Activated effector memory CD4-positive, alpha-beta T cell treated with anti-CD3 and anti-CD28 coated beads, Interleukin-2, amount 50 U/mL, for 16 hours (primary cell): ENCODE measurements around the gene CSGALNACT2.

ENCODE experiments used
- DNase-seq: peaks from one replicate; pipeline ENCODE4 v3.0.0-alpha.2; 2020

Gene CSGALNACT2

DNA sequence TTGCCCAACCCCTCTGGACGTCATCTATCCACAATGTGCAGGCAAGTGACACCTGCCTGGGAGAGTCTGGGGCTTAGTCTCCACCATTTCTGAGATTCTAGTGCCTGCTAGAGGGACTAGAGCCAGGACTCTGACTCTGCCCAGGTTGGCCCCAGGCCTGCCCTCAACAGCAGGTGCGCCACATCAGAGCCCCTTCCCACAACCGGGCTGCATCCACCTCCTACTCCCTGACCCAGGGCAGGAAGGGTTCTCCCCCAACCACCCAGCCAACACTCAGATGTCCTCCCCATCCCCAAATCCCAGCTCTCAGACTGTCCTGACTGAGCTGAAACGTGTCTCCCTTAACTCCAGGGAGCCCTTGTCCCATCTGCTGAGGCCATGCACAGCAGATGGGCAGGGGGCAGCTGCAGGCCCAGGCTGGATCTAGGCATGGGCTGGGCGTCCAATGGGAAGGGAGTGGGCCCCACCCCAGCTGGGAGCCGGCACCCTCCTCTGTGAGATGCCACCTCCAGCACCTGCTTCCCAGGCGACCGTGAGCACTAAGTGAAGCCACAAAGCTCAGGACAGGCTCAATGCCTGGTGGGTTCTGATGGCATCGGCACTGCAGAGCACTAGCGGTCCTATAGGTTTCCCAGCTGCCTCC is 79.4 kb downstream of the CSGALNACT2 start:
- no peak for DNase-seq

DNA sequence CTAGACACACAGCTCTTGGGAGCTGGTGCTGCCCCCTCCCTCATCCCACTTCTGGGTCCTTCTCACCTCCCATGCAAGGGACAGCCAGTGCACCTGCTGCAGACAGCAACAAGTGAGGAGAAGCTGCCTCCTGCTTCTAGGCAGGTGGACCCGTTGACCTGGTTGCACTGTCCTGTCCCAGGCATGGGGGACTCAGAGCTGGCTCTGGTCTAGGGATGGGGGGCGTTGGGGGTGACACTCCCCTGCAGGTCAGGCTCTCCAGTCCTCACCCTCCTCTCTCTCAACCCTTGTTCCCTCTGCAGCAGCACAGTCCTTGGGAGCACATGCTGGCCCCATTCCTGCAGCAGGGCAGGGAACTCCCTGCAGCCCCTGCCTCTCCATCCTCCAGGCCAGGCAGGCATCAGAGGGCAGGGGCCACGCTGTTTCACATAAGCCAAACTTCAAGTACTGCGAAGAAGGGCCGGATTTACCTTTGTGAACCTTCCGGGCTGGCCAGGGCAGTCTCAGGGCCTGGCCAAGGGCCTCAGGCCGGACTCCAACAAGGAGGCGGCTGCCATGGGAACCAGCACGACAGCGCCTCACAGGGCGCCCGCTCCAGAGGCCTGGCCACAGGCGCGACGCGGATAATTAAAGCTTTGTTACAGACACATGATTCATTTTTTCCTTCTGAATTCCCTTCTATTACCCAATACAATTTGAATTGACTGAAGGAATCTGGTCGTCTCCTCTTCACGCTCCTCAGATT is 80.1 kb downstream of the CSGALNACT2 start:
- no peak for DNase-seq

DNA sequence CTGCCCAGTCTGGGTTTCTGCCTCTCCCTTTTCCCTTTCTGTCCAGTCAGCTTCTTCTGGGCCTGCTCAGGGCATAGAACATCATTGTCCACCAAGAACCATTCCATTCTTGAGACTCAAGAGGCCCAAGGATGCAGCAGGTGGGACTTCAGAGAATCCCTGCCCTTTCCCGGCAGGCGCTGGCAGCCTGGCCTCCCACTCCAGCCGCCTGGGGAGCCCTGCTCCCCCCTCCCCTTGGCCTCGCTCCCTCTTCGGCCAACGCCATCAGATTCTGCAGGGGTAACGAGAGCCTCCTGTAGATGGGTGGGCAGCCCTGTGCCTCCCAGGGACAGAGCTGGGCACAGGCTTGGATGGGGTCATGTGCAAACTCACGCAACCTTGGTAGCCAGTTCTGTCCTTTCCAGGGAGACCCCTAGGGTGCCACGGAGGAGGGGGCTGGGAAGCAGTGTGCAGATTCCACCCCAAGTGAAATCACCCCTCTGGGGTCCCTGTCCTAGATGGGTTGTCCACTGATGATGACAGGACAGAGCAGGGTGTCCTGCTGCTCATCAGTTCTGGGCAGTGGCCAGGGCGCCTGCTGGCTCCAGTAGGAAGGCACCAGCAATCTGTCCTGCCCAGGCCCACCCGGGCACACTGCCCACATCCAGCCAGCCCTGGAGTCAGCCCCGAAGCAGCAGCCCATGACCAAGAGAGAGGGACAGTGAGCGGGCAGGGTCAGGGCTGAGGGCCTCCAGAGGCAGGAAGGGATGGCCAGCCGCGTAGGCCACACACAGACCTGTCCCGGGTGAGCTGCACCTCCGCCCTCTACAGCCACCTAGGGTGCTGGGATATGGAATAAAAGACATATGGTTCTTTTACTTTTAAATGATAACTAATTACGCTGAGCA is 80.9 kb downstream of the CSGALNACT2 start:
- peak; percentile 53 for DNase-seq

DNA sequence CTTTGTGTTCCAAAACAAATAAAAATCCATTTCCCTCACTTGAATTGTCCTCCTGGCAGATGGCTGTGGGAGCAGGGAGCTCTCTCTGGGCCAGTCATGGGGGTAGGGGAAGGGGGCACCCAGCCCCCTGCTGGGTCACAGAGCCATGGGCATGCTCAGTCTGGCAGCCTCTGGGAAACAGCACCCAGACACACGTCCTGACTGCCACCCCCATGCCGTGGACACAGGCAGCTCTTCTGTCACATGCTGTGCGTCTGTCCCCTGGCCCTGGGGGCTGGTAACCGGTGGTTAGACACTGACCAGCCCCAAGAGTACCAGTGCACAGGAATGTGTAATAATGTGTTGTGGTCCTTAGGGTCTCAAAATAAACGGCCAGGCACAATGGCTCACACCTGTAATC is 81.6 kb downstream of the CSGALNACT2 start:
- DNase-seq, result peak; percentile 51

DNA sequence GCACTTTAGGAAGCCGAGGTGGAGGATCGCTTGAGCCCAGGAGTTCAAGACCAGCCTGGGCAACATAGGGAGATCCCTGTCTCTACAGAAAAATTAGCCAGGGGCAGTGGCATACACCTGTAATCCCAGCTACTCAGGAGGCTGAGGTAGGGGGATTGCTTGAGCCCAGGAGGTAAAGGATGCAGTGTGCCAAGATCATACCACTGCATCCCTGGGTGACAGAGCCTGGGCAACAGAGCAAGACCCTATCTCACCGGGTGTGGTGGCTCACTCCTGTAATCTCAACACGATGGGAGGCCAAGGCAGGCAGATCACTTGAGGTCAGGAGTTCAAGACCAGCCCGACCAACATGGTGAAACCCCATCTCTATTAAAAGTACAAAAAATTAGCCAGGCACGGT is 82.0 kb downstream of the CSGALNACT2 start:
- peak; percentile 31 for DNase-seq

DNA sequence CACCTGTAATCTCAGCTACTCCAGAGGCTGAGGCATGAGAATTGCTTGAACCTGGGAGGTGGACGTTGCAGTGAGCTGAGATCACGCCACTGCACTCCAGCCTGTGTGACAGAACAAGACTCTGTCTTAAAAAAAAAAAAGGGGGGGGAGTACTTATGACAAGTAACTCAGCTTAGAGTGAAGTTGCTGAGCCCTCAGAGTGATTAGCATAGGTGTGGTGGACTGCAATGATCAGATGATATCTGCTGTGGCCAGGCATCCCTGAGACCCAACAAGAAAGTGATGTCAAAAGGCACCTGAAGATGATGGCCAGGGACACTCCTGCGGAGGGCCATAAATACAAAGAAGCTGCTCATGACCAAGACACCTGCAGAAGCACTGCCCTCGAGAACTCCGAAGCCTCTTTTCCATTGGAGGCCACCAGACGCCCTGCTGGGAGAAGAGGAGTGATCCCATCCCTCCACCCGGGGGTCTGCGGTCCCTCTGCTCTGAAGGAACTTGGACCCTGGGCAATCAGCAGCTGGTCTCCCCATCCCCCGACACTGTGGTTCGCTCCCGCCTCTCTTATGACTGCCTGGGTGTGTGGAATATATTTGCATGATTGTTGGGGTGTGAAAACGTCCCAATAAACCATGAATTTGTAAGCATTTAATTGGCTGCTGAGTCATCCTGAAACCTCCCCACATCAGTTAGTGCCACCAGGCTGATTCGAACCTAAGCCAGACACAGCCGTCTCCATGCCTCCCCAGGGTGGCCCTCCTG is 82.6 kb downstream of the CSGALNACT2 start:
- DNase-seq, result peak; percentile 57

DNA sequence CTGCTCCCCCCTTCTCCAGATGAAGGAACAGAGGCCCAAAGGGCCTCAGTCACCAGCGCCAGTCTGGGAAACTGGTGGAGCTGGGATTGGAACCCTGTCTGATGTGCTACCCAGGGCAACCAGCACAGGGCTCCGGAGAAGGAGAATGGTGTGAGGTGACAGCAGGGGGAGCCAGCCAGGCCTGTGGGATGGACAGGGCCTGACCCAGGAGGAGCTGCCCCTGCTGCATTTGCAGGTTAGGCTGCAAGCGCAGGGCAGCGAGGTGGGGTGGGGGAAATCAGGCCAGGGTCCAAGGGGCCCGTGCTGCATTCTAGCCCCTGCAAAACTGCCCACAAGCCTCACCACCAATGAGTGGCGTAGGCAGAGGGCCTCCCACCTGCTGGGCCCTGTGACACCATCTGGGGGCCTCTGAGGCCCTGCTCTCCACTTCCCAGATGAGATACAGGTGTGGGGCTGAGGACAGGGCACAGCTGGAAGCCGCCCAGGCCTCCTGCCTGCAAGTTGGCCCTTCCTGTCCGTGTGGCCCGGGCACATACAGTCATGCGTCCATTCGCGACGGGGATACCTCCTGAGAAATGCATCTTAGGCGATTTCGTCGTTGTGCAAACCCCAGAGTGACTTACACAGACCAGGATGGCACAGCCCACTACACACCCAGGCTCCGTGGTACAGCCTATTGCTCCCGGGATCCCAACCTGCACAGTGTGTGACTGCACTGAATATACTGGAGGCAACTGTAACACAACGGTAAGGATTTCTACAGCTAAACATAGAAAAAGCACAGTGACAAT is 83.4 kb downstream of the CSGALNACT2 start:
- peak; percentile 62 for DNase-seq

DNA sequence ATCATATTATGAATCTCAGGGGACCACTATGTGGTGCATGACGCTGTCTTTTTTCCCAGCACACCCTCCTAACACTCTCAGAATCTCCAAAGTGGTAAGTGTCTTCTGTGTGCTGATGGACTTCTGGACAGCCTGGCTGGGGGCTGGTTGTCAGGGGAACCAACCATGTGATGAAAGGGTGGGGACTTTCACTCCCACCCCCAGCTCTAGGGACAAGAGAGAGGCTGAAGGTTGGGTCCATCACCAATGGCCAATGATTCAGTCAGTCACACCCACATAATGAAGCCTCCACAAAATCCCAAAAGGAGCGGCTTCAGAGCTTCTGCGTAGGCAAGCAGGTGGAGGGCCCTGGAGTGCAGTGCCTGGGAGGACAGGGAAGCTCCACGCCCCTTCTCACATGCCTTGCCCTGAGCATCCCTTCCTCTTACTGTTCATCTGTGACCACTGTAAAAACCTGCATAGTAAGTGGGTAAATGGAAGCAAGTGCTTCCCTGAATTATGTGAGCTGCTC is 84.0 kb downstream of the CSGALNACT2 start:
- peak; percentile 28 for DNase-seq

DNA sequence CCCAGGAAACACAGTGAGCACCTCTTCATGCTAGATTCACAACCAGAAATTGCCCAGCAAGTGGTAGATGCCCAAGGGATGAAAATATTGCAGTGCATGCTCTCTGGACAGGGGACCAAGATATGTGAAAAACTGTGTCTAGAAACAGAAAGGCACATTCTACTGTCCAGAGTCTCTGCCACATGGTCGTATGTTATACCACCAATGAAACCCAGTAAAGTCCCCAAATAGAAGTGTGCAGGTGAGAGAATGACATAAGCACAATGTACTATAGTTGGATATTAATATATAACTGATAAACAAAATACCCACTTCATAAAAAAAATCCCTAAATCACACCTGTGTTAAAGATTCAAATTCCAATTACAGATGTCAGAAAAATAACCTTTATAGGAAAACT is 84.8 kb downstream of the CSGALNACT2 start:
- no peak for DNase-seq

DNA sequence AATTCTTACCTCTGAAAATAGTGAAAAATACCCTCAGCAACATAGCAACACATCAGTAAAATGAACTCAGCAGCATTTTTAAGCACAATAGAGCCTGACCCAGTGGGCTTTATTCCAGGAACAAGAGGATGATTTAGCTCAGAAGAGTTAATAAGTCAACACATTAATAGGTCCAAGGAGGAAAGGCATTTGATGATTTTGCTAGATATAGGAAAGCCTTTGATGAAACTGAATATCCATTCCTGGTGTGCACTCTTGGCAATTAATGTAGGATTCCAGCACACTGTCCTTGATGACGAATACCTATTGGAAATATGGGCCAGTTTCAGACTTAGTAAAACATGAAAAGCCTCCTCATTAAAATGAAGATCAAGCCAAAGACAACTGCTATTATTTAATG is 86.1 kb downstream of the CSGALNACT2 start:
- no peak for DNase-seq

DNA sequence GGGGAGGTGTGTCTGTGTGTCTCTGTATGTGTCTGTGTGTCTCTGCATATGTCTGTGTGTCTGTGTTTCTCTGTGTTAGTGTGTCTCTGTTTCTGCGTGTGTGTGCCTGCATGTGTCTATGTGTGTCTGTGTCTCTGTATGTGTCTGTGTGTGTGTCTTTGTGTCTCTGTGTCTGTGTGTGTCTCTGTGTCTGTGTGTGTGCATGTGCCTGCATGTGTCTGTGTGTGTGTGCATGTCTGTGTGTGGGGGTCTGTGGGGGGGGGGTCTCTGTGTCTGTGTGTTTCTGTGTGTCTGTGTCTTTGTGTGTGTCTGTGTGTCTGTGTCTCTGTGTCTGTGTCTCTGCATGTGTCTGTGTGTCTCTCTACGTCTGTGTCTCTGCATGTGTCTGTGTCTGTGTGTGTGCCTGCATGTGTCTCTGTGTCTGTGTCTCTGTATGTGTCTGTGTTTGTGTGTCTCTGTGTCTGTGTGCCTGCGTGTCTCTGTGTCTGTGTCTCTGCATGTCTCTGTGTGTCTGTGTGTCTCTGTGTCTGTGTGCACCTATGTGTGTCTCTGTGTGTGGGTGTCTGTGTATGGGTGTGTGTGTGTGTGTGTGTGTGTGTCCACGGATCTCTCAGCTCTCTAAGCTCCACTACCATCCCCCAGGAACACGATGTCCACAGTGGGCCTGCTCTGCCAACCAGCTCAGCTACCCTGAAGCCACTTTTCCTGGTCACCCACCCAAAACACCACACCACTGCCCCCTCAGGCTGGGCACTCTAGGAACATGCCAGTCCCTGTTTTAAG is 87.0 kb downstream of the CSGALNACT2 start:
- DNase-seq, result no peak

DNA sequence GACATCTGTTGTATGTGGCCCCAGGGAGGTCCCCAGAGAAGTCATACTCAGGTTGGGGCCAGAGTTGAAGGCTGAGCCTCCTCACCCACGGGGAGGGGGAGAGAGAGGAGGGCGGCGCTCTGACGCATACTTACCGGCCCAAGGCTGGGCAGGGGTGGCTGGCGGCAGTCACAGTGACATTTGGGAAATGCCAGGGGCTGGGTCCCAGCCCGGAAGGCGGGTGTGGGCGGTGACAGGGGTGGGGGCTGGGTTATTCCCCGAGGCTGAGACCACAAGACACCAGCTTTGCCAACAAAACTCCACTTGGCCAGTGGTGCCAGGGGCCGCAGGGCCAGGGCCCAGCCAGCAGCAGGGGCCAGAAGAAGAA is 87.5 kb downstream of the CSGALNACT2 start:
- peak; percentile 82 for DNase-seq

DNA sequence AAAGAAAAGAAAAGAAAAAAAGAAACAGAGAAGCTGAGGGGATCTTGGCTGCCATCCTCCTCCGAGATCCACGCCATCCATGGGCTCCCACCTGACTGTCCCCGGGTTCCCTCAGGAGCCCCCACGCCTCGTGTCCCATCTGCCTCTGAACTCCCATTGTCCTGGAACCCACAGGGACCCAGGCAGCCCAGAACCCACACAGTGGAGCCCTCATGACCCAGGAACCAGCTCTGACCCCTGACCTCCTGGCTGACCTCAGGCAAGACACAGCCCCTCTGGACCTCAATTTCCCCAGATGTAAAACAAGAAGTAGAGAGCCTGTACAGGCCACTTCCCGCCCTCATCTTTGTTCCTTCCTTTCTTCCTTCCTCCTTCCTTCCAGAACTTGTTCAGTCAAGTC is 88.2 kb downstream of the CSGALNACT2 start:
- DNase-seq, result peak; percentile 53

DNA sequence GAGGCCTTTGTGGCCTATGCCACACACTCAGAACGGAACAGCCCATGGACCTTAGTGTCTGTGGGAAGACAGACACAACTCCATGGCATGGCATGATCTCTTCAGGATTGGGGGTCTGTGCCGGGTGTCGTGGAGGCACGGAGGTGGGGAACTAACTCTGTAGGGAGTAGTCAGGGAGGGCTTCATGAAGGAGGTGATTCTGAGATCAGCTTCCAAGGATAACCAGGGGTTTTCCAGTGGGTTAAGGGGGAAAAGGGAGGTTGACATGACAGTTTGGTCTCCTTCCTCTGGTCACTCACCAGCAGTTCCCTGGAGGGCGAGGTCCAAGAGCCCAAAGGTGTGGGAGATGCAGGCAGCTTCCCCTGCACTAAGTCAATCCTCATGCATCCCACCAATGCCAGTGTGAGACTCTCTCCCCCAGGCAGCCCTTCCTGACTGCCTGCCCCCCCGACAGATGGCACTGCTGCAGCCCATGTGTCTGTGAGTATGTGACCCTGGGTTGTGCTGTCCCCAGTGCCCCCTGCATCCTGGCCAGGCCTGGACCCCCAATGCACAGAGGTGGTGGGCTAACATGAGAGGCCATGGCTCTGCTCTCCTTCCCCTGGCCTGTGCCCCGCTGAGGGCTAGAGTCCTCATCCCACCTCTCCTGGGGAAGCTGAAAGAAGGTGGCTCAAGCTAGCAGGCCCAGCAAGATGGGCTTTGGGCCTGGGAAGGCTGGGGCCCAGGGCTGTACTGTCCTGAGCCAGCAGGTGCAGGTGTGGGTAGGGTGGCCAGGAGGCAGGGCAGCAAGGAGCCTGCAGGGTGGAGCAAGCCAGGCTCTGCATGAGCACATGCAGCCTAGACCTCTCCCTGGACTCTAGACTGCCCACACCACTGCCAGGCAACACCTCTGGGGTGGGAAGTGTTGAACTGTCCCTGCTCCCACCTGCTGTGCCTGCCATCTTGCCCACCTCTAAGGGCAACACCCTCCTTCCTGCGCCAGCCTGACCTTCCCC is 88.9 kb downstream of the CSGALNACT2 start:
- DNase-seq, result peak; percentile 60

DNA sequence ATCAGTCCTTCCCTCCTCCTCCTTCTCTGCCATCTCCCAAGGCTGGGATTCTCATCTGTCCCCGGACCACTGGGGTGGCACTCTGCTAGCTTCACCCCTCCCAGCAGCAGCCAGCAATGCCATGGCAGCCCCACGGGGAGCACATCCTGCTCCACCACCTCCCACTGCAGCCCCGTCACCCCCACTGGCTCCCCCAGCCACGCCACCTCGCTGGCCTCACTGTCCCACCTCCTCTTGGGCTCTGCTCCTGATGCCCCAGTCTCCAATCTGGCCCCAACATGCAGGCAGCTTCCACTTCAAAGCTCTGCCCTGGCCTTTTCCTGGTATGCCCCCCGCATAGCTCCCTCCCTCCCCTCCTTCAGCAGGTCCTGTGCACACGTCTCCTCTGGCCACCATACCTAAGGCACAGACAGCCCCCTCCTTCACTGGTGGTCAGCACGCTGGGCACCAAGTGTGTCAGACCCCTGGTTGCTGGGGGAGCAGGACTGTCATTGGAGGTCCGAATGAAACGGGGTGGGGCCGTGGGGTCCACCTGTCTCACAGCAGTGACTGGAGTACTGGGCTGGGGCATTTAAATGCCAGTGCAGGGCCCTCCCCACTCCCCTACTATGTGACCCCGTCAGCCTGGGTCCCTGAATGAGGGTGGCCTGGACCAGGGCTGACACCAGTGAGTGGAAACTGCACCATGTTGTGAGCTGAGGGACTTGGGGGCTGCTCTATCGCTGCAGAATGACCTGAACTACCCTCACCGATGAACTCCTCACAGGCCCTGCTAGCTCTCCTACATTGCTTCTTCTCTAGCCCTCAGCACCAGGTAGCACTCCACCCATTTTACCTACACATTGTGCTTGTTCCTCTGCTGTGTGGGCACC is 89.9 kb downstream of the CSGALNACT2 start:
- peak; percentile 58 for DNase-seq

DNA sequence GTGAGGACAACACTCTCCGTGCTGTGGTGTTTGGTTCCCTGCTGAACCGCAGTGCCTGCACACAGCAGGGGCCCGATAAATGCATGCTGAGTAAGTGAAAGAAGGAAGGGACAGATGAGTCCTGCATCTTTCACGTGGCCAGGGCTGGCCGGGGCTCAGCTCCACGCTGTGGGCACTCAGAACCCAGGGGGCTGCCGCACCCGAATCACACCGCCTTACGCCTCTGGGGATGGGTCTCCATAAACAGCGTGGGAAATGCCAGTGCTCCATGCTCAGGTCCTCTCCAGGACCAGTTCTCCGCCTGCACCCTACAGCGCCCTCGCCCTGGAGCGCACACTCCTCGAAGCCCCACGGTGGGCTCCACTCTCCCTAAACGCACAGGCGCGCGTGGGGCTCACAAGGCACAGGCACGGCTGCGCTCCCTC is 90.5 kb downstream of the CSGALNACT2 start:
- peak; percentile 60 for DNase-seq

DNA sequence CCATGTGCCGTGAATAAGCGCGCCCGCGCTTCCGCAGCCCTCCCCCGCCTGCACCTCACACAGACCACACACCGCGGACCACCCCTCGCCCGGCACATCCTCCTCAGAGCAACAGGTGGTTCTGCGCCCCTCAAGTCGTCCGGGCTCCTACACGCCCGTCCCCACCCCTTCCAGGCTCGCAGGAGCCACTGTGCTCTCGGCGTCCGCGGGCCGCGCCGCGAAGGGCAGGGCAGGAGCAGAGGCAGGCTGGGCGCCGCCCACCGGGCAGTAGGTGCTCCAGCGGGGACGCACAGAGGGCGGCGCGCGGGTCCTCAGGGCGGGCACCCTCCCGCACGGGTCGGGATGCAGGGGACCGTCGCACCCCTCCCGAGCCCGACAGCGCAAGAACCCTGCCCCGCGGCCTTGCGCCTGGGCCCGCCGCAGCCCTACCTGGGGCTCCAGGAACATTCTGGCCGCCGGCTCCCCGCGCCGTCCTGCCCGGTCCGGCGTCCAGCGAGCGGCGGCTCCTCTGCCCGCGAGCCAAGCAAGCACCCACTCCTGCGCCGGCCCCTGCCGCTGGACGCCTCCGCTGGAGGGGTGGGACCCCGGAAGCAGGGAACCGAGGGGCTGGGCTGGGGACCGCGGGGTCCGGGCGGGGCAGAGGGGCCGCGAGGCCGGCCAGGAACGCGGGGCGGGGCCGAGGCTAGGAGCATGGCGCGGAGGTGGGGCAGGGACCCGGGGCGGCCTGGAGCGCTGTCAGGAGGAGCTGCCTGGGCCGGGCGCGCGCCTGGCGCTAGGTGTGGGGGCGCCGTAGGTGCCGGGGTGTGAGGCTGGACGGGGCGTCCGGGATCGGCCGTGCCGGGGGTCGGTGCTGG is 91.2 kb downstream of the CSGALNACT2 start:
- peak; percentile 75 for DNase-seq
